Neural cell (in vitro differentiated cells): ENCODE measurements around the gene GOT1. TPM values are rescaled to one million over a fixed set of nuclear protein-coding genes. Genes with fewer than 3 reads are reported as not detected.

Experiments used
- H2AFZ ChIP-seq: fragments of 200-600, 300-800 bp; sonication (generic), shearing (Covaris generic); 2 replicates; pipeline ENCODE4 v1.6.0; 2014; ENCODE audit warnings: low read depth, mild to moderate bottlenecking, antibody characterized with exemption, low read length, moderate library complexity
- H3F3A ChIP-seq: fragments of 200-600 bp; shearing (Covaris generic); 2 replicates; pipeline ENCODE4 v1.6.1; 2016; ENCODE audit warnings: mild to moderate bottlenecking, moderate library complexity, mixed read lengths, antibody characterized with exemption, low read length; ENCODE audit not compliant: insufficient read depth, poor library complexity, severe bottlenecking
- H3K27ac ChIP-seq: fragments of 200-600, 300-800 bp; sonication (generic), shearing (Covaris generic); 2 replicates; pipeline ENCODE4 v1.5.1; 2014; ENCODE audit warnings: mild to moderate bottlenecking, low read length, moderate library complexity
- H3K27me3 ChIP-seq: fragments of 300-800, 200-600 bp; sonication (generic), shearing (Covaris generic); 2 replicates; pipeline ENCODE4 v1.6.0; 2014; ENCODE audit warnings: mild to moderate bottlenecking, low read depth, low read length, moderate library complexity; ENCODE audit not compliant: insufficient read depth
- H3K36me3 ChIP-seq: fragments of 300-800, 200-600 bp; sonication (generic), shearing (Covaris generic); 2 replicates; pipeline ENCODE4 v1.5.1; 2014; ENCODE audit warnings: mild to moderate bottlenecking, antibody characterized with exemption, low read length, moderate library complexity; ENCODE audit not compliant: insufficient read depth
- H3K4me2 ChIP-seq: fragments of 300-800, 200-600 bp; sonication (generic), shearing (Covaris generic); 2 replicates; pipeline ENCODE4 v1.6.0; 2014; ENCODE audit warnings: mild to moderate bottlenecking, low read length
- H3K4me3 ChIP-seq: fragments of 300-800, 200-600 bp; sonication (generic), shearing (Covaris generic); 2 replicates; pipeline ENCODE4 v1.5.1; 2014; ENCODE audit warnings: mild to moderate bottlenecking, low read length, moderate library complexity
- H3K79me2 ChIP-seq: fragments of 200-600 bp; shearing (Covaris generic); replicated peaks from 2 replicates; pipeline ENCODE4 v1.6.0; 2014; ENCODE audit warnings: mild to moderate bottlenecking, low read length, moderate library complexity; ENCODE audit not compliant: insufficient read depth
- H3K9ac ChIP-seq: fragments of 300-800, 200-600 bp; sonication (generic), shearing (Covaris generic); 2 replicates; pipeline ENCODE4 v1.6.1; 2016; ENCODE audit warnings: mild to moderate bottlenecking, low read length, mixed read lengths
- H3K9me2 ChIP-seq: fragments of 200-600 bp; shearing (Covaris generic); 2 replicates; pipeline ENCODE4 v1.6.1; 2016; ENCODE audit warnings: mild to moderate bottlenecking, low read length, mixed read lengths; ENCODE audit not compliant: insufficient read depth
- H3K9me3 ChIP-seq: fragments of 200-600, 300-800 bp; sonication (generic), shearing (Covaris generic); 2 replicates; pipeline ENCODE4 v1.6.1; 2016; ENCODE audit warnings: mild to moderate bottlenecking, mixed run types, low read length, moderate library complexity, mixed read lengths
- H4K20me1 ChIP-seq: fragments of 200-600 bp; shearing (Covaris generic); 2 replicates; pipeline ENCODE4 v1.6.1; 2016; ENCODE audit warnings: mild to moderate bottlenecking, mixed run types; ENCODE audit not compliant: insufficient read depth
- CTCF ChIP-seq: fragments of 450-650 bp; IDR thresholded peaks from 2 replicates; pipeline ENCODE4 v1.5.1; 2014; ENCODE audit warnings: antibody characterized with exemption, mild to moderate bottlenecking, moderate library complexity; ENCODE audit not compliant: poor library complexity, severe bottlenecking
- EP300 ChIP-seq: fragments of 450-650 bp; conservative IDR thresholded peaks from 2 replicates; pipeline ENCODE4 v1.6.1; 2014; ENCODE audit warnings: antibody characterized with exemption, mild to moderate bottlenecking, moderate library complexity; ENCODE audit not compliant: poor library complexity, severe bottlenecking
- EZH2 ChIP-seq: fragments of 200-600, 300-800 bp; shearing (Covaris generic), sonication (generic); IDR thresholded peaks from 2 replicates; pipeline ENCODE4 v1.6.1; 2014; ENCODE audit warnings: antibody characterized with exemption, low read length, borderline replicate concordance, mild to moderate bottlenecking; ENCODE audit not compliant: insufficient read depth, poor library complexity, severe bottlenecking
- MXI1 ChIP-seq: fragments of 450-650 bp; conservative IDR thresholded peaks from 2 replicates; pipeline ENCODE4 v1.6.1; 2014; ENCODE audit warnings: antibody characterized with exemption, mild to moderate bottlenecking; ENCODE audit not compliant: poor library complexity, severe bottlenecking
- POLR2AphosphoS5 ChIP-seq: IDR thresholded peaks from 2 replicates; pipeline ENCODE4 v1.6.1; 2012
- RAD21 ChIP-seq: fragments of 450-650 bp; conservative IDR thresholded peaks from 2 replicates; pipeline ENCODE4 v1.6.1; 2014; ENCODE audit warnings: antibody characterized with exemption, mild to moderate bottlenecking, moderate library complexity
- REST ChIP-seq: IDR thresholded peaks from 2 replicates; pipeline ENCODE4 v1.6.1; 2012; ENCODE audit warnings: borderline replicate concordance
- SMC3 ChIP-seq: fragments of 450-650 bp; conservative IDR thresholded peaks from 2 replicates; pipeline ENCODE4 v1.6.1; 2014; ENCODE audit warnings: antibody characterized with exemption, mild to moderate bottlenecking, moderate library complexity; ENCODE audit not compliant: poor library complexity
- TAF1 ChIP-seq: IDR thresholded peaks from 2 replicates; pipeline ENCODE4 v1.6.1; 2012; ENCODE audit warnings: low read depth
- polyA plus RNA-seq: library from polyadenylated mRNA; depleted of rRNA; stranded (reverse); fragments of >200 nt; gene quantifications from 2 replicates; pipeline ENCODE4 v1.2.3, GENCODE V29; 2014

Gene GOT1
- polyA plus RNA-seq, 1 donor from 2014 or later: 43.6 TPM

GRCh38 chr10:99450156-99450555, 19.7 kb upstream of the GOT1 start:
- Histone ChIP-seq H2AFZ (no peak overlapping the region), H3K27ac (no peak overlapping the region), H3F3A (no peaks in the 10 kb centered on the region), H3K4me3 (no peak overlapping the region), H3K9me2 (no peaks in the 10 kb centered on the region), H3K9me3 (no peaks in the 10 kb centered on the region), H3K79me2 (no peaks in the 10 kb centered on the region), H3K27me3 (no peaks in the 10 kb centered on the region), H3K4me2 (no peak overlapping the region), H4K20me1 (no peaks in the 10 kb centered on the region), H3K36me3 (no peaks in the 10 kb centered on the region), H3K9ac (no peak overlapping the region)
- TF ChIP-seq CTCF (no peak), SMC3 (no peak), MXI1 (no peak), POLR2AphosphoS5 (no peak), EZH2 (no peak), TAF1 (no peak), REST (no peak), RAD21 (no peak), EP300 (no peak)

DNA sequence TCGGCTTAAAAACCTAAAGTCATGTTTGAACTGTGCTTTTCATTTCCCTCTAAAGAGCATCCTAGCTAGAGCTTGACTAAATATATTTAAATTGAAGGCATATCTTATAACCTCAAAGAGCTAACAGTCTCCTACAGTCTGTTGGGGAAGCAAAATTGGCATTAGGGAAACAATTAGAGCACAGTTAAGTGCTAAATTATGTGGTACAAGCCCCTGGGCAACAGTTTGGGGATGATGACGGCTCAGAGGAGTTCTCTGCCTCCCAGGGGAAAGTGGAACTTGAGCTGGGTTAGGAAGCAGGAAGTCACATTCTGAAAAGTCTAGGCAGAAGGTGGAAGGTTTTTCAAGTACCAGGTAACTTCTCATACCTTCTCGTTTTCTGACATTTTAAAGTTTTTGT, 18.6 kb upstream of the GOT1 start:
- Histone ChIP-seq H3K79me2 (no peaks in the 10 kb centered on the region), H3K9me2 (no peaks in the 10 kb centered on the region), H2AFZ (no peak overlapping the region), H4K20me1 (no peaks in the 10 kb centered on the region), H3F3A (no peaks in the 10 kb centered on the region), H3K4me2 (no peak overlapping the region), H3K9me3 (no peaks in the 10 kb centered on the region), H3K4me3 (no peak overlapping the region), H3K27ac (no peak overlapping the region), H3K9ac (no peak overlapping the region), H3K36me3 (no peaks in the 10 kb centered on the region), H3K27me3 (no peaks in the 10 kb centered on the region)
- no peak for TF ChIP-seq MXI1
- TF ChIP-seq TAF1: no peak
- no peak for TF ChIP-seq POLR2AphosphoS5
- TF ChIP-seq REST: no peak
- no peak for TF ChIP-seq EP300
- TF ChIP-seq RAD21: no peak
- TF ChIP-seq CTCF: no peak
- no peak for TF ChIP-seq SMC3
- TF ChIP-seq EZH2: no peak
